Lower leg skin (tissue), 4 donors: ENCODE results near the gene FBXW9. TPM values are rescaled to one million over a fixed set of nuclear protein-coding genes. Genes with fewer than 3 reads are reported as not detected.

ENCODE experiments used
- DNase-seq, 2 donors: peaks; one replicate each; pipeline ENCODE4 v3.0.0-alpha.2; 2019; ENCODE audit warnings: low spot score in 2 of 2
- H3K4me3 ChIP-seq: fragments of 200-600 bp; sonication (generic); 2 replicates; pipeline ENCODE4 v1.5.1; 2017; ENCODE audit warnings: mild to moderate bottlenecking, low read depth; ENCODE audit not compliant: poor library complexity, severe bottlenecking
- POLR2A ChIP-seq, 2 donors: fragments of 450-650 bp; IDR thresholded peaks; one replicate each; pipeline ENCODE4 v1.6.1; 2016 to 2017; ENCODE audit warnings: antibody characterized with exemption in 2 of 2, mild to moderate bottlenecking in 1 of 2, moderate library complexity in 1 of 2
- WGBS, 2 donors: methylation state at CpG; one replicate each; pipeline ENCODE4 v1.1.5; 2018; 5-methylcytosine and 5-hydroxymethylcytosine counted together
- intact Hi-C: fragments of 100-400 bp; cut with DNase I; formaldehyde crosslinking; loops from one replicate; pipeline ENCODE4 v1.15.0; 2023; ENCODE audit warnings: low total_unique reads
- total RNA-seq, 4 donors: library from RNA; depleted of rRNA; stranded (reverse); fragments of >200 nt; gene quantifications; one replicate each; pipeline ENCODE4 v1.1.0, GENCODE V29; 2016
- TF ChIP-seq, protein P1 (sequence below), 3 donors: fragments of 450-650 bp; IDR thresholded peaks; one replicate each; pipeline ENCODE4 v1.5.1; 2016; ENCODE audit warnings: antibody characterized with exemption in 3 of 3, mild to moderate bottlenecking in 3 of 3, moderate library complexity in 2 of 3

The FBXW9 gene
- total RNA-seq, 4 donors from 2014 or later, result 7.2 to 21.4 (median 13.1) TPM

DNA sequence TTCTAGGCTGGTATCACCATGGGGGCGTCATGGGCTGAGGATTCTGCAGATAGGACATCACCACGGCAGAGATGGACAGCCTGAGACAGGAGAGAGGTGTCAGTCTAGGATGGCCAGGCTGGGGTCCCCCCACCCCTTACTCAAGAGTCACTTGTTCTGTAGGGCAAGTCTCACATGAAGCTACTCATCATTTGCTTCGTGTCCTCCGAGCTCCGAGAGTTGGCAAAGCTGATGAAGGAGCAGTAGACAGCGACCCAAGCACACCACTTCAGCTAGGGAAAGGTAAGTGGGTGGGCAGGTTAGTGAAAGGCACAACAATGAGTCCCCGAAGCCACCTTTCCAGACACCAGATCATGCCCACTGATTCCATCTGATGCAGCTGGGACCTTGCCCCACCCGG, 28.1 kb downstream of the FBXW9 start:
- H3K4me3 ChIP-seq, result no peak overlapping the region
- no peak for TF ChIP-seq POLR2A (IDR thresholded peaks at IDR 0.05)
- TF ChIP-seq, protein P1, sequence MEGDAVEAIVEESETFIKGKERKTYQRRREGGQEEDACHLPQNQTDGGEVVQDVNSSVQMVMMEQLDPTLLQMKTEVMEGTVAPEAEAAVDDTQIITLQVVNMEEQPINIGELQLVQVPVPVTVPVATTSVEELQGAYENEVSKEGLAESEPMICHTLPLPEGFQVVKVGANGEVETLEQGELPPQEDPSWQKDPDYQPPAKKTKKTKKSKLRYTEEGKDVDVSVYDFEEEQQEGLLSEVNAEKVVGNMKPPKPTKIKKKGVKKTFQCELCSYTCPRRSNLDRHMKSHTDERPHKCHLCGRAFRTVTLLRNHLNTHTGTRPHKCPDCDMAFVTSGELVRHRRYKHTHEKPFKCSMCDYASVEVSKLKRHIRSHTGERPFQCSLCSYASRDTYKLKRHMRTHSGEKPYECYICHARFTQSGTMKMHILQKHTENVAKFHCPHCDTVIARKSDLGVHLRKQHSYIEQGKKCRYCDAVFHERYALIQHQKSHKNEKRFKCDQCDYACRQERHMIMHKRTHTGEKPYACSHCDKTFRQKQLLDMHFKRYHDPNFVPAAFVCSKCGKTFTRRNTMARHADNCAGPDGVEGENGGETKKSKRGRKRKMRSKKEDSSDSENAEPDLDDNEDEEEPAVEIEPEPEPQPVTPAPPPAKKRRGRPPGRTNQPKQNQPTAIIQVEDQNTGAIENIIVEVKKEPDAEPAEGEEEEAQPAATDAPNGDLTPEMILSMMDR (IDR thresholded peaks at IDR 0.05), result no peak
- intact Hi-C loops, result no loop called here
- WGBS, 2 donors, result 63 to 70% methylated on average over 8 of the region's 8 CpGs
- DNase-seq, result no peak

DNA sequence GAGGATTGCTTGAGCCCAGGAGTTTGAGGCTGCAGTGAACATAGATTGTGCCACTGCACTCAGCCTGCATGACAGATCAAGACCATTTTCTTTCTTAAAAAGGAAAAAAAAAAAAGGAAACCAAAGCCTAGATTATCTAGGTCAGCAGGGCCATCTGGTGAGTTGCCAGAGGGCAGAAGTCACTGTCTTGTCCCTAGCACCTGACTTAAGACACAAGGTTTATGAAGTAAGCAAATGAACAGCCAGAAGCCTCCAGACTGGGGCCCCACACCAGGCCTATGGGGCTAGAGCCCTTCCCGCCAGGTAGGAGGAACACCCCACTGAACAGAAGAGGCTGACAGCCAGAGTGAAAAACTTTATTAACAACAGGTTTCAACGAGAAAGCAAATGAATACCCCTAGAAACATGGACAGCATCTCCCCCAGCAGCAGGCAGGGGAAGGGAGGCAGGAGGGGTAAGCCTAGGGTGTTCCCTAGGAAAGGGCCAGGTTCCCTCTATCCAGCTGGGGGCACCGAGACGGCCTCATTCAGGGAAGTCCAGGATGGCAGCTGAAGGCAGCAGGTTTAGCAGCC, 28.6 kb downstream of the FBXW9 start:
- no peak for TF ChIP-seq POLR2A (IDR thresholded peaks at IDR 0.05)
- TF ChIP-seq, protein P1 (IDR thresholded peaks at IDR 0.05), result no peak
- no peak overlapping the region for H3K4me3 ChIP-seq
- WGBS, 2 donors, result 66% methylated on average over 4 of the region's 4 CpGs
- intact Hi-C loops, result no loop called here
- DNase-seq, result no peak

DNA sequence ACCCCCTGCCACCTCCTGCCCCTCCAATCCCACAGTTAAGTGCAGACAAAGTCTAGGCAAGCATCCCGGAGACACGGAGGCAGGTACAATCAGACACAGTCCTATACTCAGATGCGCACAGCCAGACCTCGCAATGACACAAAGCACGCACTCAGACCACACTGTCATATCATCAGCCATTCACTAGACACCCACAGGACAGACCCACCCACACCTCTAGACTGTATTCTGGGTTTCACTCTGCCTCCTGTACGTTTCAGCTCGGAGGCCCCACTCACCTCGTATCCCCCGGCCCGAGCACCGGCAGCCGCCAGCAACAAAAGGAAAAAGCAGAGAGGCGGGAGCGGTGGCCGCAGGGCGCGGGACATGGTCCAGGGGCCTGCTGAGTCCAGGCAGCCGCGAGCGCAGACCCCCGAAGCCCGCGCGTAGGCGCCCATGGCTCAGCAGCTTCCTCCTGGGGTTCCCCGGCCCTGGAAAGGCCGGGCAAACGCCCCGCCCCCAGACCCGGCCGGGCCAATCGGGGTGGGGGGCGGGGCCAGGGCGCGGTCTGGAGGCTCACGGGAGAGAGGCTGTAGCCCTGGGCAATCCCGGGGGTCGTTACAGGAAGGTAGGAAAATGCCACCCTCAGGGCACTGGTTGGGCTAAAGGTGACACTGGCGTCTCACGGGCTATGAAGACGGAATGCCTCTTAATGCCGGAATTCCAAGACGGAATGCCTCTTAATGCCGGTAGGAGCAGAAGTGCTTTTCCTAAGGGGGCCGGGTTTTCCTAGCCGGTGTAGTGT, 30.0 kb downstream of the FBXW9 start, which contains the start of the genes MAN2B1 and WDR83:
Gene MAN2B1, minus strand, starts transcription at position 478 of the 784 bp plus-strand sequence. Its CDS starts 41 bp downstream, at position 437.
Gene WDR83, plus strand, starts transcription at position 543 of the 784 bp plus-strand sequence. CDS start 2,984 bp downstream, outside the sequence.
- TF ChIP-seq, protein P1 (IDR thresholded peaks at IDR 0.05), result no peak
- no peak for TF ChIP-seq POLR2A (IDR thresholded peaks at IDR 0.05)
- WGBS, 2 donors, result 0 to 1% methylated on average over 34 to 40 of the region's 46 CpGs
- H3K4me3 ChIP-seq, result peak within 1 kb of the TSS; percentile 75
- DNase-seq, result peak; percentile 63 to 93
- intact Hi-C loops, result no loop called here

DNA sequence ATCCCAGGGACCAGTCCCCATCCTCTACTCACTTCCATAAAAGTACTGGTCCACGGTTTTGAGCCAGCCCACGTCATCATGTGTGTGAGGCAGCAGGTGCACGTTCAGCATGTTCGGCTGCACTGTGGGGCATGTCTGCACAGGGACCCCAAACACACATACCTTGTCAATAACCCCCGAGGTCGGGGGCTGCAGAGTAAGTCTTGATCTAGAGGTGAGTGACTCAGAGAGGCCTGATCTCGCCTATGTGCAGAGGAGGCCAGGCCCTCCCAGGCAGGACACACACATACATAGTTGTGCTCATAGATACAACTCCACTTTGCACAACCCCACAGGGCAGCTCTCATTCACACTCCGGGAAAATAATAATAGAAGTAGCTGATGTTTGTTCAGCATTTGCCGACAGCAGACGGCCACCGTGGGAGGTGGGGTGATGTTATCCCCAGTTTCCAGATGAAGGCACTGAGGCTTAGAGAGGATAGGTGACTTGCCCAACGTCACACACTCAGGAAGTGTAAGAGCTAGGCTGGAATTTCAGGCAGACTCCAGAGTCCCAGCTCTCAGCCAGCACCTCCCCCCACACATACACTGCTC, 30.7 kb downstream of the FBXW9 start:
- TF ChIP-seq, protein P1 (IDR thresholded peaks at IDR 0.05), result no peak
- TF ChIP-seq POLR2A (IDR thresholded peaks at IDR 0.05), result no peak
- intact Hi-C loops, result no loop called here
- 28 to 33% methylated on average over 8 to 11 of the region's 12 CpGs for WGBS, 2 donors
- DNase-seq, result no peak
- peak overlapping the region; percentile 75 for H3K4me3 ChIP-seq

DNA sequence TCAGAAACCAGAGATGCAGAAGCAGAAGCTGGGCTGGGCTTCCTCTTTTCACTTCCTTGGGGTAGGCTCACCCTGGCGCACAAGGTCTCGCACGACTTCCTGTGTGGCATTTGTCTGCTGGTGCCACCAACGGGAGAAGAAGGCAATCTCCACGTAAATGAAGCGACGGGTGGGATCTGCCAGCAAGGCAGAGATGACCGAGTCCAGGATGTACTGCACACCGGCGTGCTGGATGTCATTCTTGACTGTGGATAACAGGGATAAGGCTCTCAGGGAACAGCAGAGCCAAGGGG, 31.2 kb downstream of the FBXW9 start:
- WGBS, 2 donors, result 83 to 89% methylated on average over 10 of the region's 10 CpGs
- H3K4me3 ChIP-seq, result no peak overlapping the region
- DNase-seq, result peak in 1 of 2 donors; percentile 64
- intact Hi-C loops, result no loop called here
- TF ChIP-seq POLR2A (IDR thresholded peaks at IDR 0.05), result no peak
- TF ChIP-seq, protein P1 (IDR thresholded peaks at IDR 0.05), result no peak
